ENCODE data around the gene GBP1. TPM values are rescaled to one million over a fixed set of nuclear protein-coding genes. Genes with fewer than 3 reads are reported as not detected.
A peak's percentile ranks its signal among the peaks of the same experiment; 100 is the strongest.
"Not testable (repeated sequence)": the region's sequence is repeated elsewhere in the genome, so short reads cannot be mapped to it uniquely, and the experiment has no call there.

Gene GBP1
- total RNA-seq = 39.3 TPM

DNA sequence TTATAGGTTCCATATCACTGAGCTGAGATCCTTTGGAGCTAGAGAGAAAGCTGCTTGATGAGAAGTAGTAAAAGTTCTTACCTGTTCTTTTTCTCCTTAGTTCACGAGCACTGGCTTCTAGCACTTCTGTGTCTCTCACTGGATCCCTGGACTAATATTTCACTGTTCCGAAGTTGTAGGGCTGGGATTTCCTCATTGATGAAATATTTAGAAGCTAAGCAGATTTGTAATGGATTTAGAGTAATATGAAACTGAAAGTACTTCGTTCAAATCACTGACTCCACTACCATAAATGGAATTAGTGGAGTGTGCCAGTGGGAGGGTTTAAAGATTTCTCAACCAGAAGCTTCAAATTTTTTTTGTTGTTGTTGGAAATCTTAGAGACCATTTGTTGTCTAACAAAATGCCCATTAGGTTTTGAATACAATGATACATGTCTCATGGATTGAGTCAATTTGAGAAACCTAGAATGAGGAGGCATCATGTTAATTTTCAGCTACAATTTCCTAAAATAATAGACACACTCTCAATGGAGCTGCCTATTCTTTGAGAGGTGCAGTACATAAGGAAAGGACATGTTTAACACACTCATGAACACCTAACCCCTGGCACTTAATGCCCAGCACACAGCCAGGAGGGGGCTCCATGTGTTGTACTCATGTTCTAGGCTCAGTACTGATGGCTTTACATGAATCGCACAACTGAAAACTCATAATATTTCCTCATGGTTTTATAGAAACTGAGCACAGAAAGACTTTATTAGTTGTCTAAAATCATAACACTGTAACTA, at the start of gene GBP1:
TSS of gene GBP1 (minus strand) at position 130 of the 790 bp plus-strand sequence. CDS start 1,974 bp downstream, outside the sequence.
- no peak for DNase-seq (ENCODE audit: low spot score)

DNA sequence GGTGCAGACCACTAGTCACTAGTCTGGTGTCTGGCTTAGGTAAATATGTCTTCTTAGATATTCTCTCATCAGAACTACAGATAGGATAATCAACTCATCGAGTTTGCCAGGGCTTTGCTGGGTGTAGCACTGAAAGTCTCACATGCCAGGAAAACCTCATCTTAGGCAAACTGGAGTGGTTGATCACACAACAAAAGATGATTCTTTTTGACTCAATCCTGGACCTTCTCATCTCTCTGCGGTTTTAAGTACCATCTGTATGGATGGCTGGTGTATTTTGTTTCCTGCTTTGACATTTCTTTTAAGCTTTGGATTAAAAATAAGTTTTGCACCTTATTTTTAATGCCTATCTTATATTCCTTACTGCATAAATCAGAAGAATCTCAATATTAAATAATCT, 49.7 kb upstream of the GBP1 start:
- no peak for DNase-seq (ENCODE audit: low spot score)

DNA sequence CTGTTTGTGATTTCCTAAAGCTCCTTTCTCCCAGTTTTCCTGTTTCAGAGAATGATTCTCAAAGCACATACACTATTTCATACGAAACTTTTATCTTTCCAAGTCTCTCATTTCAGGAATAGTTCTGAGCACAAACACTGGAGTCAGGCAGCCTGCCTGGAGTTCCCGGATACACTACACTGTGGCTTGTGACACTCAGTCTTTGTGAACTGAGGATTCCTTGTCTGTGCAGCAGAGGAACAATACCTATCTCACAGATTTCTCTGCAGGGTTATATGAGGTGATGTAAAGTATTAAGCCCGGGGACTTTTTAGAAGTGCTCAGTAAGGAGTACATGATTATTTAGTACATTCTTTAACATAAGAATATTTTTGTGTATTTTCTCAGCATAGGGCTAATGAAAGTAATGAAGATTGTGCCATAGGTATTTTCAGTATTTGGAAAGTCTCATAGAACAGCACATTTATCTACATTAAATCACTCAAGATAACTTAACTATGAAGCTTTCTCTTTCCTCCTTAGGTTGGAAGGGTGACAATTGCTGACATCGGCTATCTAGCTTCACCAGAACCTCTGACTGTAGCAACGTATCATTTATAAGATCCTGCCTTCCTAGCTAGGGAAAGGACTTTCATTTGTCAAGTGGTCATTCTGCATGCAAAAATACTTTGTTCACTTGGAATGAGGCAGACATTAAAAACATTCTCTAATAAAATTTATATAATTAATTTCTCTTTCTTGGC, 48.0 kb upstream of the GBP1 start:
- no peak for DNase-seq (ENCODE audit: low spot score)

DNA sequence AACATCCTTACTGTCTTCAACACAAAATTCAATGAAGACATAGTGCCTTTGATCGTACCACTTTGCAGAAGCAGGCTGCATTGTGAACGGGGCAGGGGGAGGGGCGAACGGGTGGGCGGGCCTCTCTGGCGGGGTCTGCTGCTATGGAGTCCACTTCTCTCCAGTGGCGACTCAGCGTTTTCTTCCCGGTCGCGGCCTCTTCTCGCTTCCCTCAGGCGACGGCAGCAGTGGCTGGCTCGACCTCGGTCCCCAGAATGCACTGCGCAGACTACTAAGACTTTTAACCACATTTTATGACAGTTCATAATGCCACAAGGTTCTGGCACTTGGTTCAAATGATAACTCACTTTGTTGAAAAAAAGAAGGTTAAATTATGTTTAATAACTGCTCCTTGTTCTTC, 39.7 kb upstream of the GBP1 start:
- no peak for DNase-seq (ENCODE audit: low spot score)

DNA sequence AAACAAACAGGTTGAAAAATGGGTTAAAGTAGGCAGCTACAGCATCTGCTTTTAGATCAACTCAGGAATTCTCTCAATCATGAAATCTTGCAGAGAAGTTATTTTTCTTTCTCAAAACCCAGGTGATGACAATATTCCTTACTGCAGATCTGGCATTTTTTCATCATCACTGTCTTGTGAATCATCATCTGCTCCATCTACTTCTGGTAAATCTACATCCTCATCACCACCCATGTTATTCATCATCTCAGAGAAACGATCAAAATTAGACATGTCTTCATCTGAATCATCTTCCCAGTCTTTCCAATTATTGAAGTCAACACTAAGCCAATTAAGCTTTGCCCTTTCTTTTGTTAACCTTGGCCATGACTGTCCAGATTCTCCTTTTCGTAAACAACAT, 39.1 kb upstream of the GBP1 start:
- DNase-seq (ENCODE audit: low spot score) = no peak

- DNase-seq (ENCODE audit: low spot score) = no peak
Observed at GRCh38 chr1:89102021-89102420, 37.0 kb upstream of the GBP1 start.

DNA sequence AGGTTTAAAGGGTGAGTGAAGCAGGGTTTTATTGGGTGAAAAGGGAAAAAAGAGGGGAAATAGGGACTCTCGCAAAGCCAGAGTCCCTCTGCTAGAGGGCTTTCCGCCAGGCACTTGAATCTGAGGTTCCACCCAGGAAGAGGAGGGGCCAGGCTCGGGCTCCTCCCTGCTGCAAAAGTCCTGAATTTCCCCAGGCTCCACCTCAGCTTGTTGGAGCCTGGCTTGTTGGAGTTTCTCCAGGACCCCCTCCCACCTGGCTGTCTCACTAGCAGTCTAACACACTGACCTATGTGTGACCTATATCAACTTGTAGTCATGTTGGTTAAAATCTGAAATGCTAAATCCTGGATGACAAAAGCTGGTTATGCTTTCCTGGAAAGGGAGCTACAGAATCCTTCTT, 35.4 kb upstream of the GBP1 start:
- no peak for DNase-seq (ENCODE audit: low spot score)

DNA sequence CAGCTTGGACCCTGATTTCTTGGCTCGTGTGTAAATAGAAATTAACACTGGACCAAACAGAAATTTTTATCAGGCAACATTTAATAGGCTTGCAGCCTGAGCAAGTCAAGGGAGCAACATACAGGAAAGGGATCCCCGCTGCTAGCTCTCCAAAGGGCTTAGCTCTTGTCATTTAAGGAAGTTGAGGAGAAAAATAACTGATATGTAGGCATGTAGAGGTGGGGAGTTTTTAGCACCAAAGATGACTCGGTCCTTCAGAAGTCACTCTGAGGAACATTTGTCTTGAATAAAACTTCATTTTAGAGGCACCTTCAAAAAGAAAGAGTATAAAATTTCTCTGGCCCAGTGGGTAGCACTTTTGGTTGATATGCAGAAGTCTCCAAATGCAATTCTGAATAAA, 33.8 kb upstream of the GBP1 start:
- no peak for DNase-seq (ENCODE audit: low spot score)

GRCh38 chr1:89095737-89096136, 30.7 kb upstream of the GBP1 start:
- no peak for DNase-seq (ENCODE audit: low spot score)

GRCh38 chr1:89089962-89090361, 25.0 kb upstream of the GBP1 start:
- DNase-seq (ENCODE audit: low spot score) = no peak

GRCh38 chr1:89088572-89088971, 23.6 kb upstream of the GBP1 start:
- DNase-seq (ENCODE audit: low spot score) = peak; percentile 53

GRCh38 chr1:89087241-89087640, 22.2 kb upstream of the GBP1 start:
- no peak for DNase-seq (ENCODE audit: low spot score)

DNA sequence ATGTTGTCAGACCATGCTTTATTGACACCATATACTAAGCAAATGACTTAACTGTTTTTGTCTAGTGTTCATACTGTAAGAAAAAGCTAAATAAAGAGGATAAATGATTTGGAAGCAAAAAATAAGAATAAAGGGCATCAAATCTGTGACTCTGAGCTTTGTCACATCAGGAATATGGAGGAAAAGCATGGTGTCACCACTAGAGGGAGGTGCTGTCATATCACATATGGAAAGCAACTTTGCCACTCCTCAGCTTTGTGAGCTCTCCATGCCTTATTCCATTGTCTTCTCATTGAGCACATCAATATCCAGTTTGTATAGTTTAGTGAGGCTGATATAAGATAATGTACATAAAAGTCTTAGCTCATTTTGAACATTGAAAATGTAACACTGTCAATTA, 20.8 kb upstream of the GBP1 start:
- DNase-seq (ENCODE audit: low spot score) = no peak

DNA sequence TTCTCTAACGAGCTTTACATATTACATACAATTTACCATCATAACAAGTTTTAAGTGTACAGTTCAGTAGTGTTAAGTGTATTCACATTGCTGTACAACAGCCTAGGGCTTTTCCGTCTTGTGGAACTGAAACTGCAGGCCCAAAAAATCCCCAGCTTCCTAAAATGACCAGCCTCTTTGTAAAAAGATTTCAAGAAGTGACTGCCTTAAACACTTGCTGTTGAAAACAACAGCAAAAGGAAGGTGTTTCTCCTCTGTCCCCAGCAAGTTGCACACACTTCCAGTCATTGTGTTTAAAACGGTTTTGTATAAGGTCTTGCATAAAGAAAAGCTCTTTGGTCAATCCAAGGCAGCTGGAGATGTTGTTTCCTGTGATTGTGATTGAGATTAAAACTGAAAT, 16.0 kb upstream of the GBP1 start:
- no peak for DNase-seq (ENCODE audit: low spot score)

- DNase-seq (ENCODE audit: low spot score) = not testable (repeated sequence)
Observed at GRCh38 chr1:89080068-89080467, 15.1 kb upstream of the GBP1 start.

GRCh38 chr1:89072466-89073065, 7.6 kb upstream of the GBP1 start:
- not testable (repeated sequence) for DNase-seq (ENCODE audit: low spot score)

- DNase-seq (ENCODE audit: low spot score) = no peak
Observed at GRCh38 chr1:89070509-89070908, 5.5 kb upstream of the GBP1 start.

GRCh38 chr1:89069951-89070350, 4.9 kb upstream of the GBP1 start:
- DNase-seq (ENCODE audit: low spot score) = no peak

DNA sequence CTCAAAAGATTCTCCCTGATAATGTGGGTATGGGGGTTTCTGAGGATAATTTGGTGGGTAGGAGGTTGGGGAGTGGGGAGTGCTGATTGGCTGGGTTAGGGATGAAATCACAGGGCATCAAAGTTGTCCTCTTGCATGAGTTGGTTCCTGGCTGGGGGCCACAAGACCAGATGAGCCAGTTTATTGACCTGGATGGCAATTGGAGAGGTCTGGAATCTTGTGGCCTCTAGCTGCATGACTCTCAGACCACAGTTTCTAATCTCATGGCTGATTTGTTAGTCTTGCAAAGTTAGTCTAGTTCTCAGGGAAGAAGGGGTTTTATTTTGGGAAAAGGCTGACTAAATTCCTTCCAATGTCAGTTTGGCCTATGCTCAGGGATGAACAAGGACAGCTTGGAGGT, 3.3 kb upstream of the GBP1 start:
- DNase-seq (ENCODE audit: low spot score) = no peak

DNA sequence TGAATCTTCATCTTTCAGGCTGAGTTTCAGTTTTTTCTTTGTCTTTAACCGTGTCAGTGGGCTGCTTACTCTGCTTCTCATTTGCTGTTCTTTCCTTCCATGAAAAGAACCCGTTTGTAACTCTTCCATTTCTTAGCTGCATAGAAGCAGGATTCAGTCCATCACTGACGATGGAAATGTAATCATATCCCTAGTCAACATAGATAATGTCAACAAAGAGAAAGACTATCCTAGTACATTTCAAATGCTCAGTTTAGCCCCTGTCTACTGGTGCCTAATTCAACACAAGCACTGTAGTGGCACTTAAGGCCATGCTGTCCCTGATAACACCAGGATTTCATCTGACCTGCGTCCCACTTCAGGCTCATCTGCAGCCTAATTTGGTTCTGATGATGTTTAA, 376 bp downstream of the GBP1 start:
- DNase-seq (ENCODE audit: low spot score) = no peak

GRCh38 chr1:89063094-89063493, 1.9 kb downstream of the GBP1 start:
- DNase-seq (ENCODE audit: low spot score) = no peak

GRCh38 chr1:89060091-89060490, 4.9 kb downstream of the GBP1 start:
- DNase-seq (ENCODE audit: low spot score) = no peak

DNA sequence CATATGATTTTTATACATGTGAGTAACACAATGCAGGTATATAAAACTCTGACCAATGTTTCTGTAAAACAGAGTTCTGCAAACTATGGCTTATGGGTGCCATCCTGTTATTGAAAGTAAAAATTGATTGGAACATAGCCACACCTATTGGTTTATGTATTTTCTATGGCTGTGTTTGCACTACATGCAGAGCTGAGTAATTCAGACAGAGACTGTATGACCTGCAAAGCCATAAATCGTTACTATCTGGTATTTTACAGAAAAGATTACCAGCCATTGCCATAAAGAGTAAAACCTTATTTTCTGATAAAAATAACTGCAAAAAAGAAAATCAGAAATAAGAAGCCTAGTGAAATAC, 13.1 kb downstream of the GBP1 start:
- DNase-seq (ENCODE audit: low spot score) = no peak

Measured in ureter (tissue), 1 donor.